DOHH2 (cell line): Measurements from ENCODE around the gene VANGL1.

ENCODE experiments used
- H3F3A ChIP-seq: fragments of 200-600 bp; sonication (generic), shearing (Covaris generic); 2 replicates; pipeline ENCODE4 v1.6.0; 2016; ENCODE audit warnings: antibody characterized with exemption, mild to moderate bottlenecking; ENCODE audit not compliant: control insufficient read depth, insufficient read depth
- H3K27ac ChIP-seq: fragments of 200-600 bp; sonication (generic); 2 replicates; pipeline ENCODE4 v1.5.1; 2014; ENCODE audit warnings: low read depth, mild to moderate bottlenecking, low read length, moderate library complexity
- H3K27me3 ChIP-seq: fragments of 200-600 bp; sonication (generic); 2 replicates; pipeline ENCODE4 v1.6.1; 2014; ENCODE audit warnings: mild to moderate bottlenecking, low read length, mixed read lengths; ENCODE audit not compliant: control insufficient read depth
- H3K36me3 ChIP-seq: fragments of 200-600 bp; sonication (generic); 2 replicates; pipeline ENCODE4 v1.6.1; 2014; ENCODE audit warnings: mild to moderate bottlenecking, low read length, moderate library complexity, mixed read lengths; ENCODE audit not compliant: control insufficient read depth
- H3K4me1 ChIP-seq: fragments of 200-600 bp; sonication (generic); 2 replicates; pipeline ENCODE4 v1.6.1; 2014; ENCODE audit warnings: mild to moderate bottlenecking, low read length, mixed read lengths; ENCODE audit not compliant: control insufficient read depth
- H3K4me2 ChIP-seq: fragments of 200-600 bp; sonication (generic); 2 replicates; pipeline ENCODE4 v1.6.0; 2014; ENCODE audit warnings: mild to moderate bottlenecking, low read length, moderate library complexity
- H3K4me3 ChIP-seq: fragments of 200-600 bp; sonication (generic); 2 replicates; pipeline ENCODE4 v1.5.1; 2014; ENCODE audit warnings: mild to moderate bottlenecking, low read length, mixed read lengths
- H3K79me2 ChIP-seq: fragments of 200-600 bp; sonication (generic); 2 replicates; pipeline ENCODE4 v1.6.1; 2014; ENCODE audit warnings: mild to moderate bottlenecking, low read length, mixed read lengths; ENCODE audit not compliant: control insufficient read depth
- H3K9me2 ChIP-seq: fragments of 200-600 bp; sonication (generic); replicated peaks from 2 replicates; pipeline ENCODE4 v1.6.1; 2014; ENCODE audit warnings: mild to moderate bottlenecking, low read length, mixed read lengths; ENCODE audit not compliant: control insufficient read depth
- H3K9me3 ChIP-seq: fragments of 200-600 bp; sonication (generic); 2 replicates; pipeline ENCODE4 v1.6.1; 2014; ENCODE audit warnings: antibody characterized with exemption, low read length, mixed read lengths; ENCODE audit not compliant: control insufficient read depth, insufficient read depth
- H4K20me1 ChIP-seq: fragments of 200-600 bp; sonication (generic); 2 replicates; pipeline ENCODE4 v1.6.0; 2014; ENCODE audit warnings: low read depth, mild to moderate bottlenecking, antibody characterized with exemption, low read length, moderate library complexity; ENCODE audit not compliant: control insufficient read depth, insufficient read depth
- EZH2phosphoT487 ChIP-seq: fragments of 200-600 bp; sonication (generic); IDR thresholded peaks from 2 replicates; pipeline ENCODE4 v1.6.1; 2017; ENCODE audit warnings: borderline replicate concordance, mild to moderate bottlenecking, antibody characterized with exemption, low read length, moderate library complexity, mixed read lengths
- TF ChIP-seq, protein P1 (sequence below): fragments of 200-600 bp; sonication (generic); IDR thresholded peaks from one replicate; pipeline ENCODE4 v1.5.1; 2014; ENCODE audit warnings: antibody characterized with exemption, mild to moderate bottlenecking, low read depth, low read length; ENCODE audit not compliant: poor library complexity, severe bottlenecking

VANGL1 gene

DNA sequence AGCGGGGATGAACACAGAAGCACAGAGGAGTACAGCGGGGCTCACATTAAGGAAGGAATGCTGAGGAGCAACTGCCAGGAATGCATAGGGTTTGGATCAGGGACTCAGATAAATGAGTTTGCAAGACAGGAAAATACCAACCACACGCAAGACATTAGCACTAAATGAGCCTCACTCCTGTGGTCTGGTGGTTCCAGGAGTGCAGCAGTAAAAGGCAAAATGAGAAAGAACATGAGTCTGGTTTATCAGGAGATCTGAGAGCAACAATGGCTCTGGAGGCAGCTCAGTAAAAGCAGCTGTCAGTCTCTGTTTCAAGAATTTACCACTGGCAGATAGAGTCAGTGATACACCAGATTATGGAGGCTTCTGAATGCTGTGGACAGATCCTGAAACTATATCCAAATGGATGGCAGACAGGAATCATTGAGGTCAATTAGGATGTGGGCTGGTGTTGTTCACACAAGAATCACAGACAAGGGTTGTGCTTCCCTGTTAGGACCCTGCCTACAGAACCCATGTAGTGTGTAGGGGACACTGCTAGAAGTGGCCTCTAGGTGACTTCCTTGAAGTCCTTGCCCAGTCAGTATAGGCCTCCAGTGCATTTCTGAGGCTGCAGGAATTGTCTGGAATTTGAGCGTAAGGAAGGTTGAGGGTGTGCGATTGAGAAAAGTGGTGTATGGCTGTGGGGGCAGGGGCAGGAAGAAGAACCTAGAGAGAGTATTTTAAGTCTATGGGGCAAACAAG lies 76.4 kb downstream of the VANGL1 start:
- H3K4me2 ChIP-seq, result no peak overlapping the region
- H3K27me3 ChIP-seq, result no peaks in the 10 kb centered on the region
- H3K27ac ChIP-seq, result no peak overlapping the region
- H3K9me3 ChIP-seq, result no peaks in the 10 kb centered on the region
- no peaks in the 10 kb centered on the region for H3F3A ChIP-seq
- H3K4me3 ChIP-seq, result no peak overlapping the region
- no peaks in the 10 kb centered on the region for H3K4me1 ChIP-seq
- TF ChIP-seq, protein P1, sequence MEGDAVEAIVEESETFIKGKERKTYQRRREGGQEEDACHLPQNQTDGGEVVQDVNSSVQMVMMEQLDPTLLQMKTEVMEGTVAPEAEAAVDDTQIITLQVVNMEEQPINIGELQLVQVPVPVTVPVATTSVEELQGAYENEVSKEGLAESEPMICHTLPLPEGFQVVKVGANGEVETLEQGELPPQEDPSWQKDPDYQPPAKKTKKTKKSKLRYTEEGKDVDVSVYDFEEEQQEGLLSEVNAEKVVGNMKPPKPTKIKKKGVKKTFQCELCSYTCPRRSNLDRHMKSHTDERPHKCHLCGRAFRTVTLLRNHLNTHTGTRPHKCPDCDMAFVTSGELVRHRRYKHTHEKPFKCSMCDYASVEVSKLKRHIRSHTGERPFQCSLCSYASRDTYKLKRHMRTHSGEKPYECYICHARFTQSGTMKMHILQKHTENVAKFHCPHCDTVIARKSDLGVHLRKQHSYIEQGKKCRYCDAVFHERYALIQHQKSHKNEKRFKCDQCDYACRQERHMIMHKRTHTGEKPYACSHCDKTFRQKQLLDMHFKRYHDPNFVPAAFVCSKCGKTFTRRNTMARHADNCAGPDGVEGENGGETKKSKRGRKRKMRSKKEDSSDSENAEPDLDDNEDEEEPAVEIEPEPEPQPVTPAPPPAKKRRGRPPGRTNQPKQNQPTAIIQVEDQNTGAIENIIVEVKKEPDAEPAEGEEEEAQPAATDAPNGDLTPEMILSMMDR, result no peak
- TF ChIP-seq EZH2phosphoT487, result no peak
- H3K79me2 ChIP-seq, result no peaks in the 10 kb centered on the region
- no peaks in the 10 kb centered on the region for H4K20me1 ChIP-seq
- no peaks in the 10 kb centered on the region for H3K36me3 ChIP-seq
- no peaks in the 10 kb centered on the region for H3K9me2 ChIP-seq

DNA sequence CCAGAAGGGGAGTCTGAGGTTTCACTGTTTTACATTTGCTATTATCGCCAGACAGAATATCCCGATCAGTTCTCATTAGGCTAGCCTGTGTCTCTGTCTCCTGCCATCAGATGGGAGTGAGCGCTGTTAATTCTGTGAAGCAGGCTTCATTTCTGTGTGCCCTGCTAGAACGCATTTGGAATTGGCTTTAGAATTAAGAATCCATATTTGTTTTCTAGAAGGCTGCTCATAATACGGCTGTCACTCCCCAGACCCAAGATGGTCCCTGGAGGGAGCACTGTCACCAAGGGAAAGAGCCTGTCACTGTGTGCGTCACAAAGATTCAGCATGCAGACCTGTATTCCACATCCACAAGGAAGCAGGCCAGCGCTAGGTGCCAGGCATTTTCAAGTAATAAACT lies 77.5 kb downstream of the VANGL1 start:
- H3K9me2 ChIP-seq, result no peaks in the 10 kb centered on the region
- H3K9me3 ChIP-seq, result no peaks in the 10 kb centered on the region

DNA sequence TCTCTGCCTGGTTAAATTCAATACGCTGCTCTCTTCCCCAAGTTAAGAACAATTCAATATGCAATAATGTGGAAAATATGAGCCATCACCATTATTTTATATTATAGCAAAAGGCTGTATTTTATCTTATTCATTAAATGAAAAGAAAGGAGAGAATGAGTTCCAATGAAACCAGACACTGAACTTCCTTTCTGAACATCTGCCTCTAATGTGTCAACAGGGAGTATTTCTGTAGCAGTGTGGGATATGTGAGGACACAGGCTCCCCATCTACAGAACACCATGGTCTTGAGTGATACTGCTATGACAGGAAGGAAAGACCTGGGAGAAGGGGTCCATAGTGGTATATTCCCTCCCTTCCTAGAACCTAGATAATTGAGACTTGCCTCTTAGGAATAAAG lies 80.5 kb downstream of the VANGL1 start:
- Histone ChIP-seq H3K4me3 (no peak overlapping the region), H3K4me1 (no peaks in the 10 kb centered on the region), H3K27me3 (no peaks in the 10 kb centered on the region; the same call in 1 of the 2 replicates), H3K27ac (no peak overlapping the region), H3K36me3 (no peaks in the 10 kb centered on the region), H3K4me2 (no peak overlapping the region), H3K9me2 (no peaks in the 10 kb centered on the region), H3F3A (no peaks in the 10 kb centered on the region), H3K79me2 (no peaks in the 10 kb centered on the region), H3K9me3 (no peaks in the 10 kb centered on the region), H4K20me1 (no peaks in the 10 kb centered on the region)
- TF ChIP-seq EZH2phosphoT487, result no peak
- TF ChIP-seq, protein P1, result no peak

More for the DNA sequence above, 77.5 kb downstream of the VANGL1 start:
- no peak overlapping the region for H3K27ac ChIP-seq
- H3K4me2 ChIP-seq, result no peak overlapping the region
- no peaks in the 10 kb centered on the region for H3K4me1 ChIP-seq
- H3K36me3 ChIP-seq, result no peaks in the 10 kb centered on the region
- no peaks in the 10 kb centered on the region for H3K27me3 ChIP-seq
- H4K20me1 ChIP-seq, result no peaks in the 10 kb centered on the region
- H3K4me3 ChIP-seq, result no peak overlapping the region
- no peaks in the 10 kb centered on the region for H3K79me2 ChIP-seq
- no peaks in the 10 kb centered on the region for H3F3A ChIP-seq
- TF ChIP-seq, protein P1, result no peak
- TF ChIP-seq EZH2phosphoT487, result no peak
